HPDE6-E6E7 (cell line): ENCODE results near the gene LHFPL2.

ENCODE experiments used
- DNase-seq: peaks from one replicate; pipeline ENCODE4 v3.0.0; 2011; ENCODE audit warnings: missing footprints; ENCODE audit errors: extremely low spot score

Gene LHFPL2

GRCh38 chr5:78618303-78618702, 30.3 kb downstream of the LHFPL2 start:
- no peak for DNase-seq

GRCh38 chr5:78615697-78616096, 32.9 kb downstream of the LHFPL2 start:
- peak; percentile 87 for DNase-seq

- no peak for DNase-seq
Measured at GRCh38 chr5:78614816-78615215, 33.8 kb downstream of the LHFPL2 start.

GRCh38 chr5:78613756-78614155, 34.8 kb downstream of the LHFPL2 start:
- no peak for DNase-seq

GRCh38 chr5:78613151-78613533, 35.4 kb downstream of the LHFPL2 start:
- no peak for DNase-seq

GRCh38 chr5:78612227-78613150, 36.1 kb downstream of the LHFPL2 start:
- no peak for DNase-seq

GRCh38 chr5:78611126-78611605, 37.4 kb downstream of the LHFPL2 start:
- DNase-seq: no peak

GRCh38 chr5:78610636-78611035, 37.9 kb downstream of the LHFPL2 start:
- no peak for DNase-seq

- no peak for DNase-seq
Measured at GRCh38 chr5:78610163-78610583, 38.4 kb downstream of the LHFPL2 start.

- no peak for DNase-seq
Measured at GRCh38 chr5:78607864-78608263, 40.7 kb downstream of the LHFPL2 start.

- no peak for DNase-seq
Measured at GRCh38 chr5:78606241-78606640, 42.3 kb downstream of the LHFPL2 start.

- DNase-seq: no peak
Measured at GRCh38 chr5:78605611-78606010, 43.0 kb downstream of the LHFPL2 start.

GRCh38 chr5:78604689-78605285, 43.8 kb downstream of the LHFPL2 start:
- DNase-seq: no peak

- no peak for DNase-seq
Measured at GRCh38 chr5:78603636-78604175, 44.9 kb downstream of the LHFPL2 start.

GRCh38 chr5:78602400-78602799, 46.2 kb downstream of the LHFPL2 start:
- no peak for DNase-seq

GRCh38 chr5:78601559-78602314, 46.8 kb downstream of the LHFPL2 start:
- no peak for DNase-seq

GRCh38 chr5:78600687-78601414, 47.7 kb downstream of the LHFPL2 start:
- no peak for DNase-seq

- DNase-seq: no peak
Measured at GRCh38 chr5:78598973-78599372, 49.6 kb downstream of the LHFPL2 start.

- no peak for DNase-seq
Measured at GRCh38 chr5:78597974-78598371, 50.6 kb downstream of the LHFPL2 start.

- DNase-seq: no peak
Measured at GRCh38 chr5:78597068-78597973, 51.3 kb downstream of the LHFPL2 start.
